ENCODE results near the gene AKT3. TPM values are rescaled to one million over a fixed set of nuclear protein-coding genes. Genes with fewer than 3 reads are reported as not detected.

Gene AKT3
- total RNA-seq, 1 donor from 2014 or later: 110 TPM

GRCh38 chr1:243562473-243562872 is 287.6 kb downstream of the AKT3 start:
- H3K36me3 Mint-ChIP-seq: peaks cover 23% of the 10 kb centered on the region
- TF ChIP-seq CTCF (IDR thresholded peaks at IDR 0.05; ENCODE audit: unreplicated experiment): no peak
- peaks cover 13% of the 10 kb centered on the region for H3K9me3 Mint-ChIP-seq
- H3K4me1 Mint-ChIP-seq: peaks cover 2% of the 10 kb centered on the region
- no peak for DNase-seq (ENCODE audit: low spot score in 2 of 2, unreplicated experiment in 2 of 2)
- H3K27me3 Mint-ChIP-seq (ENCODE audit: low read depth): no peaks in the 10 kb centered on the region
- H3K27ac Mint-ChIP-seq: no peak overlapping the region
- H3K4me3 Mint-ChIP-seq: no peak overlapping the region

GRCh38 chr1:243561588-243562319 is 288.3 kb downstream of the AKT3 start:
- DNase-seq (ENCODE audit: low spot score in 2 of 2, unreplicated experiment in 2 of 2): no peak
- no peak for TF ChIP-seq CTCF (IDR thresholded peaks at IDR 0.05; ENCODE audit: unreplicated experiment)
- H3K36me3 Mint-ChIP-seq: peaks cover 22% of the 10 kb centered on the region
- H3K4me3 Mint-ChIP-seq: no peak overlapping the region
- H3K27me3 Mint-ChIP-seq (ENCODE audit: low read depth): no peaks in the 10 kb centered on the region
- H3K9me3 Mint-ChIP-seq: peaks cover 13% of the 10 kb centered on the region
- H3K4me1 Mint-ChIP-seq: peaks cover 2% of the 10 kb centered on the region
- H3K27ac Mint-ChIP-seq: no peak overlapping the region

- DNase-seq (ENCODE audit: low spot score in 2 of 2, unreplicated experiment in 2 of 2): no peak
- Mint-ChIP-seq H3K36me3 (peaks cover 22% of the 10 kb centered on the region), H3K27ac (peak overlapping the region; percentile 10), H3K9me3 (peaks cover 13% of the 10 kb centered on the region), H3K4me3 (no peak overlapping the region), H3K4me1 (peaks cover 2% of the 10 kb centered on the region), H3K27me3 (ENCODE audit: low read depth) (no peaks in the 10 kb centered on the region)
- TF ChIP-seq CTCF (IDR thresholded peaks at IDR 0.05; ENCODE audit: unreplicated experiment): no peak
Observed at GRCh38 chr1:243559575-243560162, 290.4 kb downstream of the AKT3 start.

- no peak for DNase-seq (ENCODE audit: low spot score in 2 of 2, unreplicated experiment in 2 of 2)
- H3K27me3 Mint-ChIP-seq (ENCODE audit: low read depth): no peaks in the 10 kb centered on the region
- peaks cover 13% of the 10 kb centered on the region for H3K9me3 Mint-ChIP-seq
- no peak overlapping the region for H3K27ac Mint-ChIP-seq
- TF ChIP-seq CTCF (IDR thresholded peaks at IDR 0.05; ENCODE audit: unreplicated experiment): no peak
- H3K4me1 Mint-ChIP-seq: peaks cover 2% of the 10 kb centered on the region
- H3K36me3 Mint-ChIP-seq: peaks cover 17% of the 10 kb centered on the region
- no peak overlapping the region for H3K4me3 Mint-ChIP-seq
Observed at GRCh38 chr1:243558576-243558975, 291.5 kb downstream of the AKT3 start.

GRCh38 chr1:243557866-243558265 is 292.2 kb downstream of the AKT3 start:
- no peak for DNase-seq (ENCODE audit: low spot score in 2 of 2, unreplicated experiment in 2 of 2)
- Mint-ChIP-seq H3K9me3 (peaks cover 13% of the 10 kb centered on the region), H3K27me3 (ENCODE audit: low read depth) (no peaks in the 10 kb centered on the region), H3K4me3 (no peak overlapping the region), H3K27ac (no peak overlapping the region), H3K36me3 (peaks cover 16% of the 10 kb centered on the region), H3K4me1 (peaks cover 2% of the 10 kb centered on the region)
- TF ChIP-seq CTCF (IDR thresholded peaks at IDR 0.05; ENCODE audit: unreplicated experiment): no peak
